ENCODE measurements around the gene RUFY4.

The RUFY4 gene

DNA sequence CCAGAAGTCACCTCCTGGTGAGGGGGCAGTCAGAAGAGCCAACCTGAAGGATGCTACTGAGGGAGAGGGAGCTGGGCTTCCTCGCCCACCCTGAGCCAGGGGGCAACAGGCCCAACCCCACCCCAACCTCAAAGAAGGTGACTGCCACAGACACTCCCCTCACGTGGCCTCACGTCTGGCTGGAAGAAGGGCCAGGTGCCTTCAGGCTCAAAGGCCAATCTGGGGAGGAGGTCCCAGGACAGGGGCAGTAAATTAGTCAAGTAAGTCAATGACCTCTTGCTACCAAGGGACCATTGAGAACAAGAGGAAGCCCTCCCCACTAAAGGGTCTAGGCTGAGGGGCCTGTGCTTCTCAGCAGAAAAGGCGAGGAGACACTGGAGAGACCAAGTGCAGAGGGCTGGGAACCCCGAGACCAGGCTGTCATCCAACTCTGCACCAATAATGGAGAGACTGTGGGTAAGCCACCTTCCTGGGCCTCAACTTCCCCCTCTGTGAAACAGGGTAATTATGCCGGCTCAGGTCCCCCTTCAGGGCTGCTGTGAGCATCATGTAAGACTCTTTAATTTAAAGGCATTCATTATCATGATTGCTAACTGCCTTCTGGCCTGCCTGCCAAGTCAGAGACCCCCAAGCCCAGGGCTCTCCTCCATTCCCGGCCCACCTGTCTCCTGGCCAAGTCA lies 46.1 kb upstream of the RUFY4 start:
- TF ChIP-seq, protein P1, sequence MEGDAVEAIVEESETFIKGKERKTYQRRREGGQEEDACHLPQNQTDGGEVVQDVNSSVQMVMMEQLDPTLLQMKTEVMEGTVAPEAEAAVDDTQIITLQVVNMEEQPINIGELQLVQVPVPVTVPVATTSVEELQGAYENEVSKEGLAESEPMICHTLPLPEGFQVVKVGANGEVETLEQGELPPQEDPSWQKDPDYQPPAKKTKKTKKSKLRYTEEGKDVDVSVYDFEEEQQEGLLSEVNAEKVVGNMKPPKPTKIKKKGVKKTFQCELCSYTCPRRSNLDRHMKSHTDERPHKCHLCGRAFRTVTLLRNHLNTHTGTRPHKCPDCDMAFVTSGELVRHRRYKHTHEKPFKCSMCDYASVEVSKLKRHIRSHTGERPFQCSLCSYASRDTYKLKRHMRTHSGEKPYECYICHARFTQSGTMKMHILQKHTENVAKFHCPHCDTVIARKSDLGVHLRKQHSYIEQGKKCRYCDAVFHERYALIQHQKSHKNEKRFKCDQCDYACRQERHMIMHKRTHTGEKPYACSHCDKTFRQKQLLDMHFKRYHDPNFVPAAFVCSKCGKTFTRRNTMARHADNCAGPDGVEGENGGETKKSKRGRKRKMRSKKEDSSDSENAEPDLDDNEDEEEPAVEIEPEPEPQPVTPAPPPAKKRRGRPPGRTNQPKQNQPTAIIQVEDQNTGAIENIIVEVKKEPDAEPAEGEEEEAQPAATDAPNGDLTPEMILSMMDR (conservative IDR thresholded peaks at IDR 0.05; ENCODE audit: low read depth, low read length): no peak

DNA sequence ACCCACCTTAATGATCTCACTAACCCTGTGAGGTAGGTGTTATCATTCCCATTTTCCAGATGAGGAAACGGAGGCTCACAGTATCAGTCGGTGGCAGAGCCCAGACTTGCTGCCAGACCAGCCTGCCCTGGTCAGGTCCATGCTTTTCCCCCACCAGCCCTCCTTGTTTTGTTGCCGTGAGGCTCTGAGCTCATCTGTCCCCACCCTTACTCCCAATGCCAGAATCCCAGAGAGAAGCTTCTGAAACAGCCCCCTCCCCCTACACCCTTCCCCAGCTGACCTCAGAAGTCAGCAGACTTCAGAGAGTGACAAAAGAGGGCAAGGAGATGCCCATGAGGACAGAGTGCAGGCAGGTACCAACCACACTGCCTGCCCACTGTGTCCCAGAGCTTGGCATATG lies 45.4 kb upstream of the RUFY4 start:
- no peak for DNase-seq (ENCODE audit: low read depth)
- H3K4me3 ChIP-seq (ENCODE audit: low read length): no peak overlapping the region
- TF ChIP-seq, protein P1 (conservative IDR thresholded peaks at IDR 0.05; ENCODE audit: low read depth, low read length): no peak

More for the DNA sequence above, 46.1 kb upstream of the RUFY4 start:
- no peak overlapping the region for H3K4me3 ChIP-seq (ENCODE audit: low read length)
- no peak for DNase-seq (ENCODE audit: low read depth)

DNA sequence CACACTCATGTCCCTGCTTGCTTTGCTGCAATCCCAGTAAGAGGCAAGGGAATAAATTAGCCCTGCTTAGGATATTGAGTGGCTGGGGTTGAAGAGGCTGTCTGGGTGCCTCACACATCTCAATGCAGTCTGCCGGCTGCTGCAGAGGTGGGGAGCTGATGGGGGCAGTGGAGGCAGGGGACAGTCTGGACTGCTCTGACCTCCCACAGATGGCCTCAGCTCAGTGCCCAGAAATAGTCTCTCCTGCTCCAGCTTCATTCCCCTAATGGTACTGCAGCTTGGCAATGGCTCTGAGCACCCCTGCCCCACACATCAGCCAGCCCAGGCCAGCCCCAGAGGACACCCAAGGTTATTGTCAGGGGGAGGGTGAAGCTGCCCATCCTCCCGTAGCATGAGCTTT lies 44.7 kb upstream of the RUFY4 start:
- H3K4me3 ChIP-seq (ENCODE audit: low read length): no peak overlapping the region
- TF ChIP-seq, protein P1 (conservative IDR thresholded peaks at IDR 0.05; ENCODE audit: low read depth, low read length): no peak
- no peak for DNase-seq (ENCODE audit: low read depth)

DNA sequence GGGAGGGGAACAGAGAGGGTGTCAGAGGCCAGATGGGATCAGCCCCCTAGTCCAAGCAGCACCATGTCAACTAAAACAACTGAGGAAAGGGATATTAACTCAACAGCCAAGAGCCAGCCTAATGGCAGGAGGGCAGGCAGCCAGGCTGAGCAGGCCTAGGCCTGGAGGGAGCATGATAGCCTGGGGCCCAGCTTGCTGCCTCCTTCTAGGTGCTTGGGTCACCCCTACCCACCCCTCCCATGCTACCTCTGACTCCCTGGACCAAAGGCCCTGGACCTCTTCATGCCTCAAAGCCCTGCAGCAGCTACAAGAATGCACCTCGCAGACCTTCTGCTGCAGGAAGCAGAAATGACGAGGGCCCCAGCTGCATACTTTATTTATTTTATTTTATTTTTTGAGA lies 44.2 kb upstream of the RUFY4 start:
- TF ChIP-seq, protein P1 (conservative IDR thresholded peaks at IDR 0.05; ENCODE audit: low read depth, low read length): no peak
- no peak overlapping the region for H3K4me3 ChIP-seq (ENCODE audit: low read length)
- no peak for DNase-seq (ENCODE audit: low read depth)

DNA sequence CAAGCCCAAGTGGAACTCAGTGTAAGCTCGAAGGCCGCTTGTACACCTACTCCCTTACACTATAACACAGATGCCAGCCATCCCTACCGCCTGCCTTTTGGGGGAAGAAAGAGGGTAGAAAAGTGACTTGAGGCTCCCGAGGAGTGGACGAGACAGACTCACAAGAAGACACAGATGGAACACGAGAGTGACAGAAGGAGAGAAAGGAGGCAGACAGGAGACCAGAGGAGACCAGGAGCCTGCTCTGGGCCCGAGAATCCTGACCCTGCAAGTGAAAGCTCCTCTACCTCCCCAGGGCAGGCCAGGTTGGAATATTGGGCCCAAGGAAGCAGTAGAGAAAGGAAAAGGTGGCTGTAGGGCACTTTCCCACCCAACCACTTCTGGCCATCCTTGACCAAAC lies 42.8 kb upstream of the RUFY4 start:
- DNase-seq (ENCODE audit: low read depth): no peak
- no peak overlapping the region for H3K4me3 ChIP-seq (ENCODE audit: low read length)
- TF ChIP-seq, protein P1 (conservative IDR thresholded peaks at IDR 0.05; ENCODE audit: low read depth, low read length): no peak

DNA sequence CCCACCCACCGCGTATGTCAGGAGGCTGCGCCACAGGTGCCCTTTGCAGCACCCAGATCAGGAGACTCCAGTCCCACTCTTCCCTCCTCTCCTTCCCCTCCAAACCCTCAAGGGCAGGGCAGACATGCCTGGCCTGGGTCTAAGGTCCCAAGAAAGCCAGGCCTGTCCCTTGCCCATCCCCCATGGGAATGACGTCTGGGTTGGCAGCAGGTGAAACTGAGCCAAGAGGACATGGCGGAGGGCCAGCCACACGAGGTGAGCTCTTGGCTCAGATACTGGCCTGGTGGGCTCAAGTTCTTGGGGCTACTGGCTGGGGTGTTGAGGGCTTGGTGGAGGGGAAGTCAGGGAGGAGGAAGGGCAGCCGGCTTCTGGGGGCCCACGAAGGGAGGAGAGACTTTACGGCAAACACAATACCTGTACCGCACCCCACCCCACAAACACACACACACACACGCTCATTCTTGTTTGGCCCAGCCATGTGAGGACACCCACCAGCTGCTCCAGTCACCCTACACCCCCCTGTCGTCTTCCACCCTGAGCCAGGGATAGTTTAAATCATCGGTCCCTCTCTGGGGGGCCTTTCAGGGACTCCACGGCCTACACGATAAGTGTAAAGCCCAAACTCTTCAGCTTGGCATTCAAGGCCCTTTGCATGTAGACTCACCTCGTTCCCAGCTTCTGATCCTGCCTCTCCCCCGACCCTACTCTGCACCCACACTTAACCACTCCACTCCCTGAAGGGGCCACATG lies 42.2 kb upstream of the RUFY4 start:
- no peak for DNase-seq (ENCODE audit: low read depth)
- H3K4me3 ChIP-seq (ENCODE audit: low read length): no peak overlapping the region
- TF ChIP-seq, protein P1 (conservative IDR thresholded peaks at IDR 0.05; ENCODE audit: low read depth, low read length): no peak

All from retinal pigment epithelial cell (primary cell).